Limb (tissue), 2 donors: ENCODE results near the gene BFSP2.

Source experiments
- DNase-seq, 2 donors: peaks; one replicate each; pipeline ENCODE4 v3.0.0-alpha.2; 2016; ENCODE audit errors: extremely low spot score in 2 of 2

BFSP2 gene

GRCh38 chr3:133419151-133419909 lies 19.5 kb downstream of the BFSP2 start:
- DNase-seq = no peak

GRCh38 chr3:133424937-133425869 lies 25.3 kb downstream of the BFSP2 start:
- DNase-seq = no peak

- no peak for DNase-seq
Observed at GRCh38 chr3:133425898-133426297, 26.0 kb downstream of the BFSP2 start.

- no peak for DNase-seq
Observed at GRCh38 chr3:133426721-133427120, 26.9 kb downstream of the BFSP2 start.

GRCh38 chr3:133428552-133428951 lies 28.7 kb downstream of the BFSP2 start:
- DNase-seq = no peak

GRCh38 chr3:133429063-133429462 lies 29.2 kb downstream of the BFSP2 start:
- DNase-seq = no peak

- no peak for DNase-seq
Observed at GRCh38 chr3:133439563-133439962, 39.7 kb downstream of the BFSP2 start.

GRCh38 chr3:133440652-133441051 lies 40.8 kb downstream of the BFSP2 start:
- no peak for DNase-seq

- DNase-seq = no peak
Observed at GRCh38 chr3:133441867-133442270, 42.0 kb downstream of the BFSP2 start.

- DNase-seq = no peak
Observed at GRCh38 chr3:133442518-133442917, 42.7 kb downstream of the BFSP2 start.

- DNase-seq = peak in 1 of 2 donors; percentile 48
Observed at GRCh38 chr3:133443649-133444422, 44.0 kb downstream of the BFSP2 start.

- no peak for DNase-seq
Observed at GRCh38 chr3:133444423-133444774, 44.5 kb downstream of the BFSP2 start.

GRCh38 chr3:133445108-133445507 lies 45.3 kb downstream of the BFSP2 start:
- no peak for DNase-seq

GRCh38 chr3:133447750-133448477 lies 48.1 kb downstream of the BFSP2 start:
- no peak for DNase-seq

GRCh38 chr3:133448478-133449122 lies 48.7 kb downstream of the BFSP2 start:
- no peak for DNase-seq

GRCh38 chr3:133451309-133451708 lies 51.5 kb downstream of the BFSP2 start:
- DNase-seq = no peak

- no peak for DNase-seq
Observed at GRCh38 chr3:133452641-133453319, 52.9 kb downstream of the BFSP2 start.

- no peak for DNase-seq
Observed at GRCh38 chr3:133453383-133453782, 53.5 kb downstream of the BFSP2 start.

- DNase-seq = no peak
Observed at GRCh38 chr3:133455281-133455680, 55.4 kb downstream of the BFSP2 start.

GRCh38 chr3:133455960-133456359 lies 56.1 kb downstream of the BFSP2 start:
- DNase-seq = no peak
